ENCODE measurements around the gene PIAS1.

The PIAS1 gene

DNA sequence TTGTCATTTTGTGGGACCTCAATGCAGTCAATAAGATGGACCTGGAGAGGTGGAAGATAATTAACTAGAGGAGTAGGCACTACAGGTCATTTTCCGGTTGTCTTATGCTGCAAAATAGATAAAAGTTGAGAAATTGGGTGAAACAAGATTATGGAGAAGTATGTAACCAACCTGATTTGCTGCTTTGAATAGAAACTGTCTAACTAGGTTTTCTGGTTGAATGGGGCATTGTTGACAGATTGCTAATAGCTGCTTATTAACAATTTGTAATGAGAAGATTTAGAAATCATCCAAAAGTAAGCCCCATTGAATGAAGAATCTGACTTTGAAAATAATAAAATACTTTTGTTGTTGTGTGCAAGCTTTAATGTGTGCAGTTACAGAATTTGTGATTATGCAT lies 26.2 kb downstream of the PIAS1 start:
- DNase-seq (ENCODE audit: insufficient read length, low spot score) (no peak), FAIRE-seq (peak; percentile 21)
- TF ChIP-seq, protein P1, sequence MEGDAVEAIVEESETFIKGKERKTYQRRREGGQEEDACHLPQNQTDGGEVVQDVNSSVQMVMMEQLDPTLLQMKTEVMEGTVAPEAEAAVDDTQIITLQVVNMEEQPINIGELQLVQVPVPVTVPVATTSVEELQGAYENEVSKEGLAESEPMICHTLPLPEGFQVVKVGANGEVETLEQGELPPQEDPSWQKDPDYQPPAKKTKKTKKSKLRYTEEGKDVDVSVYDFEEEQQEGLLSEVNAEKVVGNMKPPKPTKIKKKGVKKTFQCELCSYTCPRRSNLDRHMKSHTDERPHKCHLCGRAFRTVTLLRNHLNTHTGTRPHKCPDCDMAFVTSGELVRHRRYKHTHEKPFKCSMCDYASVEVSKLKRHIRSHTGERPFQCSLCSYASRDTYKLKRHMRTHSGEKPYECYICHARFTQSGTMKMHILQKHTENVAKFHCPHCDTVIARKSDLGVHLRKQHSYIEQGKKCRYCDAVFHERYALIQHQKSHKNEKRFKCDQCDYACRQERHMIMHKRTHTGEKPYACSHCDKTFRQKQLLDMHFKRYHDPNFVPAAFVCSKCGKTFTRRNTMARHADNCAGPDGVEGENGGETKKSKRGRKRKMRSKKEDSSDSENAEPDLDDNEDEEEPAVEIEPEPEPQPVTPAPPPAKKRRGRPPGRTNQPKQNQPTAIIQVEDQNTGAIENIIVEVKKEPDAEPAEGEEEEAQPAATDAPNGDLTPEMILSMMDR (IDR thresholded peaks at IDR 0.05; ENCODE audit: insufficient read depth, missing control alignments): no peak

DNA sequence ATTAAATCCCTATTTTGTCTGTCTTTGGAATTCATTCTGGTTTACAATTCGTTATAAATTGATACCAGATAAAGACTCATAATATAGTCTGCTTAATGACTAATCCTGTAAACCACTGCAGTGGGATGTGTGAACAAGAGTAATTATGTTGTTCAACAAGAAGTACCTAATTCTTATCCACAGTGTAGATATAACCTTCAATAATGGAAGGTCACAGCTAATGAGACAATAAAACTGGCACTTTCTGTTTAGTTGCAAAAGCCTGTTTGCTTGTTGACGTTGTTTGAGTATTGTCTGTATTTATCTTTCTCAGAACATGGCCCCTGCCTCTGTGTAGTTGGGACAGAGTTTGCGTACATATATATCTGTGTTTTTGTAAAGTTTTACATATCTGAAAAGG lies 26.7 kb downstream of the PIAS1 start:
- FAIRE-seq (peak; percentile 76), DNase-seq (ENCODE audit: insufficient read length, low spot score) (no peak)
- TF ChIP-seq, protein P1 (IDR thresholded peaks at IDR 0.05; ENCODE audit: insufficient read depth, missing control alignments): no peak

DNA sequence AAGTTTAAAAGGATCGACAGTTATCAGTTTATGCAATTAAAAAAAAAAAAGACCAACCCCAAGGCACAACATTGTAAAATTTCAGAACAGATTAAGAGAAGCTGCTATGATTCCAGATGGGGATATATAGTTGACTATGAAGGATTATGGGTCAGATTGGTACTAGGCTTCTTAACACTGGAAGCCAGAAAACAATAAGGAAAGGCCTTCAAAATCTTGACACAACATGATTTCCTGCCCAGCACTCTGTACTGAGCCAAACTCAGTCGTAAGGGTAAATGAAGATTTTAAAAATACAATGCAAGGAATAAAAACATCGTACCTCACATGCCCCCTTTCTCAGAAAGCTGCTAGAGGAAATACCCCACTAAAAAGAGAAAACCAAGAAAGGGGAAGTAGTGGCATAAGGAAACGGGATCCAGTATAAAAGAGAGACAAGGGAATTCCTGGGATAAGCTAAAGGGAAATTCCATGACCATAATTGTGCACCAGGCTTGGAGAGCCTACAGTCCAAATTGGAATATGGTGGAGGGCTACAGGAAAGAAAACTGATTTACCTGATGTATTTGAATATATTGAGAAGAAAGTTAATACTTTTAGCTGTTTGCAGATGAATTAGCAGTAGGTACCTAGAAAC lies 27.9 kb downstream of the PIAS1 start:
- TF ChIP-seq, protein P1 (IDR thresholded peaks at IDR 0.05; ENCODE audit: insufficient read depth, missing control alignments): no peak
- FAIRE-seq (no peak), DNase-seq (ENCODE audit: insufficient read length, low spot score) (no peak)

DNA sequence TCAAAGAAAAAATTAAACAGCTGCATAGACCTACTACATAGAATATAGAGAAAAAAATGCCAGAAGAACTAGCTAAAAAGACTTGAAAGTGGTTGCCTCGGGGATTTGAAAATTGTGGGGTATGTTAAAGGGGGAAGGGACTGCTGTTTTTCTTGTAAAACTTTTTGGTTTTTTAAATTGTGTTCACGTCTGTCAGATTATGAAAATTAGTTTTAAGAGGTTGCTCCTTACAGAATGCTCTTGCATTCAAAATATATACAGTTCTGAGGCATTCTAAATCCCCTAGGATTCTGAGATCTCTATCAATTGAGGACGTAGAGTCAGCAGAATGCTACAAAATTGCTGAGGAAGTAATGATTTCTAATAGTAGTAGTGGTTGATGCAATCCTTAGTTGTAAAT lies 28.6 kb downstream of the PIAS1 start:
- DNase-seq (ENCODE audit: insufficient read length, low spot score) (no peak), FAIRE-seq (no peak)
- TF ChIP-seq, protein P1 (IDR thresholded peaks at IDR 0.05; ENCODE audit: insufficient read depth, missing control alignments): no peak

DNA sequence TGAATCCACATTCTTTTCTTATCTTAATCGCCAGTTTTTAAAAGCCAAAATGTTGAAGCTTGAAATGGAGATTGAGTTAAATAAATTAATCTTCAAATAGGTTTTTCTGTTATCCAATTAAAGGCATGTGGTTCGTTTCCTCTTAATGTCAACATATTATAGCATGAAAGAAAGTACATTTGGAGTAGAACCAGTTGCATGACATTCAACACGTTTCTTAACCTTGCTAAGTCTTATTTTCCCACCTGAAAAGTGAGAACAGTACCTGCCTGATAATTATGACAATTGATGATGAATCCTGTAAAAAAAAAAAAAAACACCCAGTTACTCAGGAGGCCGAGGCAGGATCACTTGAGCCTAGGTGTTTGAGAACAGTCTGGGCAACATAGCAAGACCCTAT lies 29.3 kb downstream of the PIAS1 start:
- DNase-seq (ENCODE audit: insufficient read length, low spot score) (no peak), FAIRE-seq (no peak)
- TF ChIP-seq, protein P1 (IDR thresholded peaks at IDR 0.05; ENCODE audit: insufficient read depth, missing control alignments): no peak

DNA sequence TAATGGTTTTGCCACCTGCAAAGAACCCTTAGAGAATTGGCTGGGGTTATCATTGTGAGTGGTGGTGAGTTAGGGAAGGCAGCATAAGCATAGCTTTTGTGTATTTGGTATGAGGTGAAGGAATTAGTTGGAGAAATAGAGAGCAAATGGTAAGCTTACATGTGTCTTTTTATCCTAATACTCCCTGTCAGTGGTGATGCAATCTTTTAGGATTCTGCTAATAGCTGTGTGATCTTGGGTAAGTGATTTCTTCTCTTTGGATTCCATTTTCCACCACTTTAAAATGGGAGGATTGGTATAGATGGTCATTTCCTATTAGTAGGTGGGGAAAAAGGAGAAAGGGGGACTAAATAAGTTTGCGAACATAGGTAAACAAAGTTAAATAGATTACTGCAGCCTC lies 30.9 kb downstream of the PIAS1 start:
- TF ChIP-seq, protein P1 (IDR thresholded peaks at IDR 0.05; ENCODE audit: insufficient read depth, missing control alignments): no peak
- FAIRE-seq (no peak), DNase-seq (ENCODE audit: insufficient read length, low spot score) (no peak)

DNA sequence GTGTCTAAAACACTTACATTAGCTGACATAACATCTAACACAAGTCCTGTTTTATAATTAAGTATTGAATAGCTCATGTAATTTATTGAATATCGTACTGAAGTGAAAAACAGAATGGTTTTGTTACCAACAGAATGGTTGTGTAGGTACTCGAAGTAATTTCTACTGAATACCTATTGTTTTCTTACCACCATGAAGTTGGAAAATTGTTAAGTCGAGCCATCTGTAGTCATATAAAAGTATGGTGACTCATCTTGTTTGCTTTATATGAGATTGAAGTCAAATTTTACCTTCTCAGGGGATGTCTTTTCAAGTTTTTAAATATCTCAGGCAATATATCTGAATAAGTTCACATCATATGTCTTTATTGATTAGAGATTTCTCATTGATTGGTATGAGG lies 37.6 kb downstream of the PIAS1 start:
- no peak for DNase-seq (ENCODE audit: insufficient read length, low spot score)
- FAIRE-seq: peak; percentile 58
- TF ChIP-seq, protein P1 (IDR thresholded peaks at IDR 0.05; ENCODE audit: insufficient read depth, missing control alignments): no peak

All from D721Med (cell line).